Erythroblast (primary cell): ENCODE results near the gene ELAVL2.

Experiments used
- DNase-seq, 2 experiments: peaks; one replicate each; lab custom pipeline; 2025; lab: John Stamatoyannopoulos, UW
- GATA1 ChIP-seq: IDR thresholded peaks from 2 replicates; pipeline ENCODE4 v1.6.1; 2011; ENCODE audit warnings: low read depth, mild to moderate bottlenecking, control low read depth, low read length, moderate library complexity
- POLR2A ChIP-seq: IDR thresholded peaks from 2 replicates; pipeline ENCODE4 v1.6.1; 2011; ENCODE audit warnings: mild to moderate bottlenecking, low read length

Gene ELAVL2

GRCh38 chr9:23826120-23826629 lies at the start of gene ELAVL2:
ELAVL2 (minus strand) TSS chr9:23826240; CDS start chr9:23762234, 64,006 bp downstream.
- TF ChIP-seq GATA1: no peak
- TF ChIP-seq POLR2A: no peak
- DNase-seq: peak; percentile 93 to 94

GRCh38 chr9:23858234-23858633 lies 32.2 kb upstream of the ELAVL2 start:
- DNase-seq: no peak
- TF ChIP-seq POLR2A: no peak
- no peak for TF ChIP-seq GATA1

GRCh38 chr9:23855873-23856604 lies 30.0 kb upstream of the ELAVL2 start:
- DNase-seq: no peak
- TF ChIP-seq POLR2A (no peak), GATA1 (no peak)

GRCh38 chr9:23850690-23851629 lies 24.9 kb upstream of the ELAVL2 start:
- TF ChIP-seq GATA1 (no peak), POLR2A (no peak)
- peak; percentile 74 for DNase-seq

GRCh38 chr9:23850242-23850689 lies 24.2 kb upstream of the ELAVL2 start:
- DNase-seq: peak; percentile 56 to 59
- TF ChIP-seq POLR2A (no peak), GATA1 (no peak)

- TF ChIP-seq GATA1 (no peak), POLR2A (no peak)
- peak; percentile 25 to 40 for DNase-seq
Observed at GRCh38 chr9:23849379-23850035, 23.5 kb upstream of the ELAVL2 start.

- TF ChIP-seq POLR2A (no peak), GATA1 (no peak)
- DNase-seq: peak in 1 of 2 experiments; percentile 13
Observed at GRCh38 chr9:23842565-23843129, 16.6 kb upstream of the ELAVL2 start.

- no peak for DNase-seq
- TF ChIP-seq POLR2A: no peak
- TF ChIP-seq GATA1: no peak
Observed at GRCh38 chr9:23841304-23841703, 15.3 kb upstream of the ELAVL2 start.

- TF ChIP-seq POLR2A: no peak
- no peak for DNase-seq
Observed at GRCh38 chr9:23837038-23837437, 11.0 kb upstream of the ELAVL2 start.

GRCh38 chr9:23830929-23831730 lies 5.1 kb upstream of the ELAVL2 start:
- no peak for TF ChIP-seq GATA1
- no peak for TF ChIP-seq POLR2A

GRCh38 chr9:23830476-23830805 lies 4.4 kb upstream of the ELAVL2 start:
- TF ChIP-seq POLR2A (no peak), GATA1 (no peak)
- DNase-seq: no peak

More at GRCh38 chr9:23830929-23831730, 5.1 kb upstream of the ELAVL2 start:
- DNase-seq: peak; percentile 76 to 92
